Glutamatergic neuron (in vitro differentiated cells): ENCODE measurements around the gene CDK7. TPM values are rescaled to one million over a fixed set of nuclear protein-coding genes. Genes with fewer than 3 reads are reported as not detected.
"Not testable (repeated sequence)": the region's sequence is repeated elsewhere in the genome, so short reads cannot be mapped to it uniquely, and the experiment has no call there.

Experiments used
- DNase-seq: peaks from one replicate; pipeline ENCODE4 v3.0.0; 2022
- H3K27ac Mint-ChIP-seq: one replicate; pipeline ENCODE4 v1.8.0; 2020; ENCODE audit warnings: mild to moderate bottlenecking, mixed read lengths, inconsistent platforms; ENCODE audit not compliant: unreplicated experiment
- H3K27me3 Mint-ChIP-seq: one replicate; pipeline ENCODE4 v1.8.0; 2020; ENCODE audit warnings: mild to moderate bottlenecking, moderate library complexity, mixed read lengths, inconsistent platforms; ENCODE audit not compliant: unreplicated experiment
- H3K36me3 Mint-ChIP-seq: one replicate; pipeline ENCODE4 v1.8.0; 2020; ENCODE audit warnings: mild to moderate bottlenecking, mixed read lengths, inconsistent platforms; ENCODE audit not compliant: unreplicated experiment
- H3K4me1 Mint-ChIP-seq: one replicate; pipeline ENCODE4 v1.8.0; 2020; ENCODE audit warnings: mild to moderate bottlenecking, low read depth, mixed read lengths, inconsistent platforms; ENCODE audit not compliant: unreplicated experiment
- H3K4me3 Mint-ChIP-seq: one replicate; pipeline ENCODE4 v1.8.0; 2020; ENCODE audit warnings: mild to moderate bottlenecking, mixed read lengths, inconsistent platforms; ENCODE audit not compliant: unreplicated experiment
- H3K9me3 Mint-ChIP-seq: one replicate; pipeline ENCODE4 v1.8.0; 2020; ENCODE audit warnings: mild to moderate bottlenecking, moderate library complexity, mixed read lengths, inconsistent platforms; ENCODE audit not compliant: unreplicated experiment
- CTCF ChIP-seq: fragments of 200-600 bp; sonication (generic); IDR thresholded peaks from one replicate; pipeline ENCODE4 v1.5.0; 2021; ENCODE audit not compliant: partially characterized antibody, unreplicated experiment
- total RNA-seq: library from RNA; stranded (reverse); fragmentation: NEBNext Ultra II Directional; extraction: Animal tissue kit (Norgen Biotek cat#: 25700); gene quantifications from one replicate; pipeline ENCODE4 v1.2.1, GENCODE V29; 2021; ENCODE audit not compliant: unreplicated experiment

The CDK7 gene
- total RNA-seq, 1 donor from 2014 or later: 17.0 TPM

DNA sequence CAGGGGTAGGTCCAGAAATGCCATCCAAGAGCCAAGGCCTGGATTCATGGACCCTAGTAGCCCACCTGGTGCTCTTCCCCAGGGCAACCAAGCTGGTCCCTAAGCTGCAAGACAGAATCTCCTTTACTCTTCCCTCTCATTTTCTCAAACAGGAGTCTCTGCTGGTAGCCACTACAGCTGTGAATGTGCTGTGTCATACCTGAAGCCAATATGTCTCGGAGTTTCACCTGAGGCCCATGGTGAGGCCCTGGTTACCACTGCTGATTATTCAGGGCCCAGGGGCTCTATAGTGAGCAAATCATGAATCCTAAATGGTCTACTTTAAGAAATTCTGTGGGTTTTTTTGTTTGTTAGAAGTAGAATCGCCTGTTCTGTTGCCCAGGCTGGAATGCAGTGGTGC is 15.9 kb downstream of the CDK7 start:
- Mint-ChIP-seq H3K27me3 (peaks cover 3% of the 10 kb centered on the region), H3K27ac (no peak overlapping the region), H3K4me1 (peaks cover 2% of the 10 kb centered on the region), H3K9me3 (peaks cover 1% of the 10 kb centered on the region), H3K36me3 (no peaks in the 10 kb centered on the region), H3K4me3 (no peak overlapping the region)
- no peak for TF ChIP-seq CTCF
- no peak for DNase-seq

DNA sequence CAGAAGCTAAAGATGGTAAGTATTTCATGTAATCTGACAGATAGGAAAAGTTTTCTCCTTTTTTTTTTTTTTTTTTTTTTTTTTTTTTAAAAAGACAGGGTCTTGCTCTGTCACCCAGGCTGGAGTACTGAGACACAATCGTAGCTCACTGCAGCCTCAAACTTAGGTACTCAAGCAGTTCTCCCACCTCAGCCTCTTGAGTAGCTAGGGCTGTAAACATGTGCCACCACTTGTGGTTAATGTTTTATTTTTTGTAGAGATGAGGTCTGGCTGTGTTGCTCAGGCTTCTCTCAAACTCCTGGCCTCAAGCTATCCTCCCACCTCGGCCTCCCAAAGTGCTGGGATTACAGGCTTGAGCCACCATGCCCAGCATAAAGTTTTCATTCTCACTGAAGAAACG is 17.8 kb downstream of the CDK7 start:
- Mint-ChIP-seq H3K27ac (no peak overlapping the region), H3K27me3 (peaks cover 3% of the 10 kb centered on the region), H3K9me3 (no peaks in the 10 kb centered on the region), H3K36me3 (no peaks in the 10 kb centered on the region), H3K4me1 (peaks cover 2% of the 10 kb centered on the region), H3K4me3 (no peak overlapping the region)
- TF ChIP-seq CTCF: no peak
- DNase-seq: no peak

GRCh38 chr5:69255940-69256339 is 21.3 kb downstream of the CDK7 start:
- not testable (repeated sequence) for H3K4me3 Mint-ChIP-seq, H3K27ac Mint-ChIP-seq, H3K36me3 Mint-ChIP-seq, H3K27me3 Mint-ChIP-seq, H3K4me1 Mint-ChIP-seq, DNase-seq, H3K9me3 Mint-ChIP-seq

DNA sequence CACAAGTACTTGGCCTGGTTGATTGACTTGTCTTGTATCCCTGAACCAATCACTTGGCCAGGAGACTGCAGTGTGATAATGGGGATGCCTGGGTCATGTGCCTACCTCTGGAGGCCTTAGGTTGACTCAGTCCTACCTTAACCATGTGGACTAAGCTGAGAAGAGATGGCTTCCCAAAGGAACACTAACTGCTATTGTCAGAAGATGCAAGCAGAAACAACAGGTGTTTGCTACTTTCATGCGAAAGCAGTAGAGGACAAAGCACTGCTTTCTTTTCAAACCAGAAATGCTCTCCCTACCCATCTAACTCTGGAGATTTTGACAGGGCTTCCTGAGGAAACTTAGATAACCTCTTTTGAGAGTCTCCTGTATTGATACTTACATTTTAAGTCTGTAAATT is 22.9 kb downstream of the CDK7 start:
- Mint-ChIP-seq H3K4me3 (no peak overlapping the region), H3K36me3 (no peaks in the 10 kb centered on the region), H3K27ac (no peak overlapping the region), H3K9me3 (no peaks in the 10 kb centered on the region), H3K27me3 (no peaks in the 10 kb centered on the region), H3K4me1 (peaks cover 2% of the 10 kb centered on the region)
- no peak for DNase-seq
- no peak for TF ChIP-seq CTCF

DNA sequence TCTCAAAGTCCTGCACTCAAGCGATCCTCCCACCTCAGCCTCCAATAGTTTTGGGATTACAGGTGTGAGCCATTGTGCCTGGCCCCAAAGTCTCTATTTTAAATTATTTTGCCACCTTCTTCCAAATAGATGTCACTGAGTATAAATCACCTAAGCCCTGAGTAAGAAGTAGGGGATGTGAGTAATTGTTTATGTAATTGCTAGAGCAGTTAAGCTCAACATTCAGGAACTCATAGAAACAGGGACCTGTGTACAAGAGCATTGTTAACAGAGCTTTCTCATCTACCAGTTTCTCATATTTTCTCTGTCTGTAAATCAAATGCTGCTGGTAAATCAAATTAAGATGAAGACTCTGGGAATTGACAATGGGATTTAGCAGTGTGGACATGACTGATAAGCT is 26.3 kb downstream of the CDK7 start:
- DNase-seq: no peak
- no peak overlapping the region for H3K4me3 Mint-ChIP-seq
- H3K27me3 Mint-ChIP-seq: no peaks in the 10 kb centered on the region
- no peaks in the 10 kb centered on the region for H3K4me1 Mint-ChIP-seq
- H3K9me3 Mint-ChIP-seq: no peaks in the 10 kb centered on the region
- H3K36me3 Mint-ChIP-seq: no peaks in the 10 kb centered on the region
- no peak for TF ChIP-seq CTCF
- H3K27ac Mint-ChIP-seq: no peak overlapping the region

GRCh38 chr5:69265931-69266330 is 31.2 kb downstream of the CDK7 start:
- peak; percentile 55 for DNase-seq
- no peaks in the 10 kb centered on the region for H3K27me3 Mint-ChIP-seq
- H3K4me3 Mint-ChIP-seq: no peak overlapping the region
- H3K4me1 Mint-ChIP-seq: no peaks in the 10 kb centered on the region
- H3K9me3 Mint-ChIP-seq: peaks cover 1% of the 10 kb centered on the region
- peak; percentile 34 for TF ChIP-seq CTCF
- no peak overlapping the region for H3K27ac Mint-ChIP-seq
- H3K36me3 Mint-ChIP-seq: no peaks in the 10 kb centered on the region
